Skin of body (tissue), 2 donors: ENCODE data around the gene IBA57. TPM values are rescaled to one million over a fixed set of nuclear protein-coding genes. Genes with fewer than 3 reads are reported as not detected.

Experiments used
- DNase-seq: peaks from one replicate; lab custom pipeline; 2025; lab: John Stamatoyannopoulos, UW
- total RNA-seq: library from RNA; depleted of rRNA; stranded (reverse); fragments of >200 nt; gene quantifications from one replicate; pipeline ENCODE4 v1.2.3, GENCODE V29; 2014

Gene IBA57
- total RNA-seq, 1 donor from 2014 or later, result 5.0 TPM

DNA sequence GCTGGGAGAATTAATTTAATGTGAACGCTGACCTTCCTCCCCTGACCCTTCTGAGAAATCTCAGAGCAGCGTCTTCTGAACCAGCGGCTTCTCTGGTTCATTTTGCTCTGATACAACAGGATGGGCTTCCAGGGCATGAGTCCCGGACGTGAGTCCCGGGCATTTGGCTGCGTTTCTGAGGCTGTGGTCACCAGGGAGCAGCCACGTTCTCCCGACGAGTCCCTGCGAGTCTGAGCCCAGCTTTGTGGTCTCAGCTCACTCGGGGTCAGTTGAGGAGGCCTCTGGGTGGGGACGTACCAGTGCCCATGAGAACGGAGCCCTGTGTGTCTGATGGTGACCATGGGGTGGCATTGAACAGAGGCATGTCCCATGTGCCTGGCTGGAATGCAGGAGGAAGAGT, 24.6 kb downstream of the IBA57 start:
- DNase-seq, result no peak

DNA sequence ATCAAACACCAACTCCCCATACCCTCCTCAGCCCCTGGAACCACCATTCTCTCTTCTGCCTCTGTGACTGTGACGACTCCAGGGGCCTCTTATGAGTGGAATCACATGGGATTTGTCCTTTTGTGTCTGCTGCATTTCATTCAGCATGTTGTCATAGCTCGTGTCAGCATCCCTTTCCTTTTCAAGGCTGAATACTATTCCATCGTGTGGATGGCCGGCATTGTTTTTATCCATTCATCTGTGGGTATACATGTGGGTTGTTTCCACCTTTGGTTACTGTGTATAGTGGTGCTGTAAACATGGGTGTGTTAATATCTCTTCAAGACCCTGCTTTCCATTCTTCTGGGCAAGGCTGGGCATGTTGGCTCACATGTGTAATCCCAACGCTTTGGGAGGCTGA, 25.2 kb downstream of the IBA57 start:
- DNase-seq, result no peak

DNA sequence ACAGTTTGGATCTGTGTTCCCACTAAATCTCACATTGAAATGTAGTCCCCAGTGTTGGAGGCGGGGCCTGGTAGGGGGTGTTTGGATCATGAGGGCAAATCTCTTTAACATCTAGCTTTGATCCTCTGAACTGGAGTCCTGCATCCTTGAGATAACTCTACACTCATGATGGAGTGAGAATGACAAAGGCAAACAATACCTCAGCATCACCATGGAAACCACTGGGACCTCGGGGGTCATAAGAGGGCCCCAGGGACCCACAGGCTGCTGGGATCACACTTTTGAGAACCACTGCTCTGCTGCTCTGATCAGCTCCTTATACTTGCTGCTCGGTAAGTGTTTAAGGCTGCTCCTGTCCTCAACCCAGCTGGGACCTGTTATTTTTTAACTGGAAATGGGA, 28.8 kb downstream of the IBA57 start:
- DNase-seq, result no peak

GRCh38 chr1:228194921-228195812, 29.6 kb downstream of the IBA57 start:
- DNase-seq, result no peak

- no peak for DNase-seq
Measured at GRCh38 chr1:228197555-228198147, 32.0 kb downstream of the IBA57 start.

GRCh38 chr1:228198977-228199590, 33.5 kb downstream of the IBA57 start:
- no peak for DNase-seq

DNA sequence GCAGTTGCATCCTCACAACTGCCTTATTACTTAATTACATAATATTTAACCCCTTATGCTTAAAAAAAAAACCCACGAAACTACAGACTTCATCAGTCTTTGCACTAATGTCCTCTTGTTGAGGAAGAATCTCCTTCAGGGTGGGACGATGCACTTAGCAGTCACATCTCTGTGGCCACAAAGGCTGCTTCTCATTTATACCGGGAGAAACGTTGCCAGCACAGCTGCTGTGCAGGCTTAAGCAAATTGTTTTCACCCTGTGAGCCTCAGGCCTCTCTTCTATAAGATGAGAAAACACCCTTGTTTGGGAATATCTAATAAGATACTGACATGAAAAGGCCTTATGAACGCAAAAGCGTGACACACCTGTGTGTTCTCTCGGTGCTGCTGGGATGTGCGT, 39.4 kb downstream of the IBA57 start:
- peak; percentile 42 for DNase-seq

DNA sequence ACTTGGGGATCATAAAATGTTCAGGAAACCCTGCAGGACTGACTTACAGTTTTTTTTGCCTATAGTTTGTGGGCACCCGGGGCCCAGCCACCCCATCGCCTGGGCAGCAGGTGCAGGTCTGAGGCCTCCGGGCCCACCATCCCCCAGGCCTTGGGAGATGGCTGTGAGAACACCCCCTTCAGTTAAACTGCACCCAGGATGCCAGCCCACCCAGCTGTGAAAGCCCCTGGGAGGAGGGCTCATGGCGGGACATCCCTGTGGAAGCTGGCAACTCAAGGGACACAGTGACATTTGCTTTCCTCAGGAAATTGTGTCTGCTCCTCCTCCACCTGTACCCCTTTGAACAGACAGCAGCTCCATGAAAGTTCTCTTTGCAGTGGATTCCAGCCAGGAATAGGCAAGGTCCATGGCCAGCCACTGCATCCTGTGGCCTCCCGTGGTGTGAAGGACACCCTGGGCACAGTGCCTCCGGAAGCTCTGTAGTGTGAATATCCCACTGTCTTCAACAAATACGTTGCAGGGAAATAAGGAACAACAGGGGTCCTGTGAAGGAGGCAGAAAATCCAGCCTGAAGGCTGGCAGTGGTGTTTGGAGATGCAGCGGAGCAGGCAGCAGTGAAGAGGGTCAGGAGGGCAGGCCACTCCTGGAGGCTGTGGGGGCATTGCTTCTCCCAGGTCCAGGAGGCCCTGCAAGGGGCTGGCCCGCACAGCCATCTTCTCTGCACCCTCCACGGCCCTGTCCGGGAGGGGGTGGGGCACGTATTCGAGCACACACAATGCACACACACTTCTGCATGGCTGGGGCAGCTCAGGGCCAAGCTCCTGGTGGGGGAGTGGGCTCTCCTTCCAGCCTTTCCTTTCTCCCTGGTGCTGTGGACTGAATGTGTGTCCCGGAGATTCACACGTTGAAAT, 40.2 kb downstream of the IBA57 start:
- no peak for DNase-seq

DNA sequence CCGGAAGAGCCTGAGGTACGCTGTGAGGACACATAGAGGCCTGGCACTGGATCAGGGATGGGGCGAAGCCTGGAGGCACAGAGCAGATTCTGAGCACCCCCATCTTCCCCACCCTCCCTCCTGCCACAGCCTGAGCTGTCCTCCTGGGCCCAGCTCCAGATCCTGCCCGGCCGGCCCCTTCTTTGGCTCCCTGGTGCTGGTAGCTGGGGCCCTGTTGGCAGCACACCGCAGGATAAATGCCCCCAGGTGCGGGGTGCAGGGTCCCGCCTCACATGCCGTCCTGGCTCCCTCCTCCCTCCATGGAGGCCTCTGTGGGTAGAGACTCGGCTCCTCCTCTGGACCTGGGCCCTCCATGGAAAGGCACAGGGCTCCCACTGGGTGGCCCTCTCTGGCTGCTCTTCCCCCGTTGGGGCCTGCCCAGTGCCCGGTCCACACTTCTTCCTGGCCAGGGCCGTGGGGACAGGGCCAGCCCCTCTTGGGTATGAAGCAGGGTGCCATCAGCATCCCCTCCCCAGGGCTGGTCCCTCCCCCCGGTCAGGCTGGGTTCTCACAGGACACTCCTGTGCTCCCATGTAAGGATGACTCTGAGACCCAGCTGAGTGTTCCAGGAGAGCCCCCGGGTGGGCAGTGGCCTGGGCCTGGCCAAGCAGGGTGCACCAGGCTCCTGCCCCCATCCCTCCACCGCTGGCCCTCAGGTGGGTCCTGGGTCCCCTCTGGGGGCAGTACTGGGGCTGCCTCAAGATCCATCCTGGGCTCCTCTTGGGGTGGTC, 41.2 kb downstream of the IBA57 start:
- DNase-seq, result no peak

GRCh38 chr1:228207381-228207810, 41.8 kb downstream of the IBA57 start:
- DNase-seq, result no peak

DNA sequence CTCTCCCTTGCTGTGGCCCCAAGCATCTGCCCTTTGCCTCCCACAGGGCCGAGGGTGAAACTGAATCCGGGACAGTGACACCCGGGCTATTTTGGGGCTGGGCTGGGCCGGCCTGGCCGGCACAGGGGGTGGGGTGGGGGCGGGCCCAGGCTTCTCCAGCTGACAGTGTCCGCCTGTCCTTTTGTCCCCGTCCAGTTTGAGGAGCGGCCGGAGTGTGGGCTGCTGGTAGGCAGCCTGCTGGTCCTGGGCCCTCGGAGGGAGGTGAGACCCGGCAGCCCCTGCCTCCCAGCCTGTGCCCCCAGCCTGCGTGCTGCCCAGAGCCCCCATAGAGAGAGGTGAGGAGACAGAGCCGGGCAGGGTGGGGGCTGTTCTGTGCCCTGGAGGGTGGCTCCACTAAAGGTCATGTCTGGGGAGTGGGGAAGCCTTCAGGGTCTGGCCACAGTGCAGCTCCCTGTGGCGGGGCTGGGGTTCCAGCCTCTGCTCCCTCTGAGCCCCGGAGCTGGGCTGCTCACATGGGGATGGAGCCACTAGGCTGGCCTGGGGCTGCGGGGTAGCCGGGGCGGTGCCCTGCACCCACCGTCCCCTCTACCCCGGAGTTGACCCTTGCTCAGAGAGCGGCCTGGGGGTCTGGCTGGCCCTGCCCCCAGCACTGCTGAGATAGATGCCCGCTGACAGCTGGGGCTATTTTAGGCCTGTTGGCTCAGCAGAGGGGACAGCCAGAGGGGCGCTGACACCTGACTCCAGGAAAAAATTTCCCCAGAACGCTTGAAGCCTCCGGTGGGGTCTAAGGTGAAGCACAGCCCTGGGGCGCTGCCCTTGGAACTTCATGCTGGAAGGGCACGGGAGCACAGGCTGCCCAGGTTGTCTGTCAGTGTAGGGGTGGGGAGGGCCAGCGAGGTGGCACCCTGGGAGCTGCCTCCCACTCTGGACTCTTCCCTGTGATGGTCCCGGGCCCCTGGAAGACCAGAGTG, 42.5 kb downstream of the IBA57 start, which contains the start of gene OBSCN:
TSS of gene OBSCN (plus strand) at position 194 of the 971 bp plus-strand sequence. CDS start 3,740 bp downstream, outside the sequence.
- no peak for DNase-seq

DNA sequence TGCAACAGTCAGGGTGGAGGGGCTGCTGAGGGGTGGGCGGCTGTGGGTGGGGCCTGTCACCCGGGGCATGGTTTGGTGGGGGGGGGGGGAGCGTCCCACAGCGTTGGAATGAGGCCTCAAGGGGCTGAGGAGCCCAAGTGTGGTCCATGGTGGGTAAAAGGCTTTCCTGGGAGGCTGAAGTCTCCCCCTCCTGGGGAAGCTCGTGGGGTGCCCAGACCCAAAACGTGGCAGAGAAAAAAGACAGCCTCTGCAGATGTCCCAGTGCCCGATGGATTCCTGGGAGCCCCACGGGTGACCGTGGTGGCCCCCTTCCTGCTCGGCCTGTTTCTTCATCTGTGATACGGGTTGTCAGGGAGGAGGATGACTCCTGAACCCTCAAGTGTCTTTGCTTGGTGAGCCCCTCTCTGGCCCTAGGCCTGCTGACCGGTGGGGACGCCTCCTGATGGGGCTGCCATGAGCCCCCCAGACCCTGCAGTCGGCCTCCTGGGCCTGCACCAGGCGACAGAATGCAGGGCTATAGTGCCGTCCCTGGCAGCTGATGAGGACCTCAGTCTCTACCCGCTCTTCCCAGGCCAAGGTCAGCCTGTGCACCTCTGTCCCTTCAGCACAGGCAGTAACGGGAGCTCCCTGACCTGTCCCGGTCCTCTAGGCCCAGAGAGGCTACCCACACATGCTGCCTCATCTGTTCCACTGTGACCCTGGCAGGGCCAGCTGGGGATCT, 43.4 kb downstream of the IBA57 start:
- no peak for DNase-seq

DNA sequence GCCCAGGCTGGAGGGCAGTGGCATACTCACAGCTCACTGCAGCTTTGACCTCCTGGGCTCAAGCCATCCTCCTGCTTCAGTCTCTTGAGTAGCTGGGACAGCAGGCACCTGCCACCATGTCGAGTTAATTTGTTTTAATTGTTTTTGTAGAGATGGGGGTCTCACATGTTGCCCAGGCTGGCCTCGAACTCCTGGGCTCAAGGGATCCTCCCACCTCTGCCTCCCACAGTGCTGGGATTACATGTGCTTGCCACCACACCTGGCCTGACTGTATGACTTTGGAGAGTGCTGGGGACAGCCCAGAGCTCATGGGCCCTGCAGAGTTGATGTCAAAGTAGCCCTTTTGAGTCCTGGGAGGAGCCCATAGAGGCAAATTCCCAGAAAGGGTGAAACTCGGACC, 44.1 kb downstream of the IBA57 start:
- DNase-seq, result no peak

- DNase-seq, result no peak
Measured at GRCh38 chr1:228210076-228210651, 44.6 kb downstream of the IBA57 start.

DNA sequence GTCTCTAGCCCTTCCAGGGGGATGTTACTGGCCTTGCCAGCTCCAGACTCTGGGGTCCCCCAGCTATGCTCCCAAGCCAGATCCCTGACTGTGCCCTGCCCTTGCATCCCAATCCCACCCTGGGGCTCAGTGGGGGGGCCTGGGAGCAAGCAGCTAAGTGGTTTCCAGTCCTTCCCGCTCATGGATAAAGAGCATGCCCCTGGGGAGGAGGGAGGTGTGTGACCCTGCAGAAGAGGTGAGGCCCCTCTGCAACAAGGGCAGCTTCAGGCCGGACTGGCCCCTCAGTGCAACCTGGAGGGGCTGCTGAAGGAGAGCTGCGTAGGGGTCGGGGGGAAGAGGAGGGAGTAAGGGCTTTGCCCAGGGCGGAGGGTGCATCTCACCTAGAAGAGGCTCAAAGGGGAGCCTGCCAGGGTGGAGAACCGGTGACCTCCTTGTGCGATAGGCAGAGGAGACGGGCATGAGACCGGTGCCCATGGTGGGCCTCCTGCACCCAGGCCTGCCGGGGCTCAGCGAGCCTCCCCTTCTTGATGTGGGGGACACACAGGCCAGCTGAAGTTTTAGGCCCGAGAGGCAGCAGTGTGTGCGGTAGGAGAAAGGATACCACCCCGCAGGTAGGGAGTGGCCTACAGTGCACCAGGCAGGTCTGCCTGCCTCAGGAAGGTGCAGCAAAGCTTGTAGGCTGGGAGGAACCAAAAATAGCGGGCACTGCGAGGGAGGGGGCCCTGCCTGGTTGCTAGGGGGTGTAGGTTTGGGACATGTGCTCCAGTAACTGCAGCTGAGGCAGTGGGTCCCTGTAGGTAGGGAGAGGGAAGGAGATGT, 45.3 kb downstream of the IBA57 start:
- no peak for DNase-seq

GRCh38 chr1:228211531-228212414, 46.2 kb downstream of the IBA57 start:
- no peak for DNase-seq
